Bladder microvascular endothelial cell (primary cell): ENCODE data around the gene TRAF3. TPM values are rescaled to one million over a fixed set of nuclear protein-coding genes. Genes with fewer than 3 reads are reported as not detected.

ENCODE experiments used
- total RNA-seq: library from RNA; depleted of rRNA; stranded (reverse); fragments of >200 nt; gene quantifications from 2 replicates; pipeline ENCODE4 v1.2.3, GENCODE V29; 2014

The TRAF3 gene
- total RNA-seq = 8.9 and 47.2 TPM in 2 replicates

GRCh38 chr14:102776761-102777710 is at the start of gene TRAF3:
TRAF3 (plus strand) TSS chr14:102777449; CDS start chr14:102870202, 92,753 bp downstream.

GRCh38 chr14:102922490-102923200 is 145.4 kb downstream of the TRAF3 start, which contains the start of gene AMN:
AMN (plus strand) TSS chr14:102922663; CDS start chr14:102922689, 26 bp downstream.

Other genes starting within 250 kb of the TRAF3 start
- gene RCOR1, start 184.8 kb upstream of the TRAF3 start, total RNA-seq = 10.2 and 21.8 TPM in 2 replicates
- under 0.01 and 0.25 TPM in 2 replicates for gene AMN, start 145.2 kb downstream of the TRAF3 start, total RNA-seq